GM18520 (cell line): ENCODE data around the gene DNAJC24.
A peak's percentile ranks its signal among the peaks of the same experiment; 100 is the strongest.
"Not testable (repeated sequence)": the region's sequence is repeated elsewhere in the genome, so short reads cannot be mapped to it uniquely, and the experiment has no call there.

Experiments
- ATAC-seq: cut with Tn5 transposase; IDR thresholded peaks from one replicate; pipeline ENCODE4 v1.9.1; 2021; ENCODE audit not compliant: unreplicated experiment

DNAJC24 gene, protein sequence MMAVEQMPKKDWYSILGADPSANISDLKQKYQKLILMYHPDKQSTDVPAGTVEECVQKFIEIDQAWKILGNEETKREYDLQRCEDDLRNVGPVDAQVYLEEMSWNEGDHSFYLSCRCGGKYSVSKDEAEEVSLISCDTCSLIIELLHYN

DNA sequence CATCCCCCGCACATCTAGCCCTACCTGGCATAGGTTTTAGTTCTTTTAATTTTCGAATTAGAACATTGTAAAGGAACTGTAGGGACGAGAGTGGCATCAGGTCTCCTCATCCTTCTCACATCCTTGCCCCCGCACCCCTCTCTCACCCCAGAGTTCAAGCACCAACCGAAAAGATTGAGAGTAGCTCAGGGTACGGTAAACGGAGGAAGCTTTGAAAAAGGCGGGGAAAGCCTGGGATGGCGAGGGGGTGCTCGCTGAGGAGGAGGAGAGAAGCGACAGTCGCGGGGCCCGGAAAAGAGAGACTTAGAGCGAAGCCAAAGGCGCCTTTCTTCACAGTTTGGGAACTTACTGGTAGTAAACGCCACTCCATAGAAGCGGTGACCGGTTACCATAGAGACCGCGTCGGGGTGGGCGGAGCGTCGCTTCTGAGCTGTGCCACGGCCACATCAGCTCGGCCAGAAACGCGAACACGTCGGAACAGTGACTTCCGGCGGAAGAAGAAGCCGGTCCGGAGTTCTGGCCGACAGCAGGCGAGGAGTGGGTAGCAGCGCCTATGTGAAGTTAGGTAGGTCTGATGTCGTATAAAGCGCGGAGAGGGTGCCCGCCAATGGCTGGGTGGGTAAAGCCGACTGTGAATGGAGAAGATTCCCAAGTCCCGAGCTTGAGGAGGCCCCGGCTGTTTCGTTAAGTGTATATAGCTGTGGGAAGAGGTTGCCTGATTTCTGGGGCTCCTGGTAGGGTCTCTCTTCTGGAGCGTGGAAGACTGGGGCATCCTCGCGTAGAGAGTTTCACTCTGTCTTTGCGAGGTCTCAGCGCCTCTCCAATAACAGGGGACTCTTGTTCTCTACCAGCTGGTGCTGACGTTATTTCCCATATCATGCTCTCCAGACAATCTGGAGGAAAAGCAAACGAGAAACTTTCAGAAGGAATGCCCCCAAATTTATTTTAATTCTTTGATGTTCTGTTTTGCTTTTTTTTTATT is at the start of gene DNAJC24, which contains the start of gene DCDC1:
Gene DNAJC24 (plus strand): TSS at position 513 of the 982 bp plus-strand sequence. CDS start 889 bp downstream, outside the sequence.
Gene DCDC1 (minus strand): TSS at position 392 of the 982 bp plus-strand sequence. CDS start 41,459 bp downstream, outside the sequence.
- ATAC-seq: peak; percentile 97

DNA sequence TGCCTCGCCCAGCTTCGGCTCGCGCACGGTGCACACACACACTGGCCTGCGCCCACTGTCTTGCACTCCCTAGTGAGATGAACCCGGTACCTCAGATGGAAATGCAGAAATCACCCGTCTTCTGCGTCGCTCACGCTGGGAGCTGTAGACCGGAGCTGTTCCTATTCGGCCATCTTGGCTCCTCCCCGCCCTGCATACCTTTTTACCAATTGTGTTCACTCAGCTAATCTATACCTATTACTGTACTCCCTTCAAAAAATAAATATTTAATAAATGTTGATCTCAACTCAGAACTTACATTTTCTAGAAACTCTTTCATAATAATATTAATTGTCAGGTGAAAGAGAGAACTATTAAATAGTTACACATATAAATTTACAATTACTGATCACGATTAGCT is 48.2 kb upstream of the DNAJC24 start:
- ATAC-seq: not testable (repeated sequence)

DNA sequence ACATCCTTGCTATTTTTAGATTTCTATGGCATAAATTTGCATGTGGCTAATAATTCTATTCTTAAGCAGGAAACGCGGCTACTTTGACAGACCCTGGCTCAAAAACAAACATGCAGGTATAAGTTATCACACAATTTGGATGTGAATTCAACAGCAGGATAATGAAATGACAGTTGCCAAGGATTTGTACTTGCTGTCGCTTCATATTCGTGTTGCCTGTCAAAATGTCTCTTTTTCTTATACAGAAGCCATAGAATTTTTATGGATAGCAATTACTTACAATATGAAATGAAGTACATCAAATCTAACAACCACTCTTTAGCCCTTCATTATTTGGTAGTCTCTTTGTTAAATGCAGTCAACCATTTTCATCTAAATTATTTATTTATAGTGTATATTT is 46.5 kb upstream of the DNAJC24 start:
- ATAC-seq: no peak

- no peak for ATAC-seq
Measured at GRCh38 chr11:31325160-31325559, 44.5 kb upstream of the DNAJC24 start.

- ATAC-seq: peak; percentile 72
Measured at GRCh38 chr11:31326470-31327148, 43.1 kb upstream of the DNAJC24 start.

- ATAC-seq: no peak
Measured at GRCh38 chr11:31327417-31327816, 42.2 kb upstream of the DNAJC24 start.

DNA sequence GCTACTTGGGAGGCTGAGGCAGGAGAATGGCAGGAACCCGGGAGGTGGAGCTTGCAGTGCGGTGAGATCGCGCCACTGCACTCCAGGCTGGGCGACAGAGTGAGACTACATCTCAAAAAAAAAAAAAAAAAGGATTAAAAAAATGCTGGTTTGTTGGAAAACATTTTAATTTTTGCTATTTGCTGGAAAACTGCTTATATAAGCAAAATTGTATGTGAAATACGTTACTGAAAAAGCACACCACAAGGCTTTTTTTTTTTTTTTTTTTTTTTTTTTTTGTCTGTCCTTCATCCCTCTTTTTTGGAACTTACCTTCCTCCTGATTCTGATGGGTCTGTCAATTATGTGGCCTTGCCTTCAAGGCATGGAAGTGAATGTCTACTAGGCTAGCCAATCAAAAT is 41.0 kb upstream of the DNAJC24 start:
- ATAC-seq: no peak

DNA sequence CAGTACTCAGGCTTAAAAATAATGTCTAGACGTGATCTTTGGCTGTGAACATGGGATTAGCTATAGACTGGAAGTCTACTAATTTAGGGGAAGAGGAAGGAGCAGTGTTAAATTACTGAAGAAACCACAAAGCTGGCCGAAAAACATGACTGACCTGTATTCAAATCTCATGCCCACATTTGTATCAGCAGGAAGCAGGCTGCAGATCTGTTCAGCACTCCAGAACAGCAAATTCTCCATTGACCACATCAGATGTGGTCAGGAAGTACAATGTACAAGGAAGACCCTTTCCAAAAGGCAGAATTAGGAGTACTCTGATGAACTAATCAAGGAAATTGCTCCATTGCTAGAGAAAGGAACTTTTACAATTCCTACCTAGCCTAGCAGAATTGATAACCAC is 31.9 kb upstream of the DNAJC24 start:
- no peak for ATAC-seq

- no peak for ATAC-seq
Measured at GRCh38 chr11:31340903-31341572, 28.6 kb upstream of the DNAJC24 start.

- ATAC-seq: no peak
Measured at GRCh38 chr11:31351168-31351567, 18.5 kb upstream of the DNAJC24 start.

DNA sequence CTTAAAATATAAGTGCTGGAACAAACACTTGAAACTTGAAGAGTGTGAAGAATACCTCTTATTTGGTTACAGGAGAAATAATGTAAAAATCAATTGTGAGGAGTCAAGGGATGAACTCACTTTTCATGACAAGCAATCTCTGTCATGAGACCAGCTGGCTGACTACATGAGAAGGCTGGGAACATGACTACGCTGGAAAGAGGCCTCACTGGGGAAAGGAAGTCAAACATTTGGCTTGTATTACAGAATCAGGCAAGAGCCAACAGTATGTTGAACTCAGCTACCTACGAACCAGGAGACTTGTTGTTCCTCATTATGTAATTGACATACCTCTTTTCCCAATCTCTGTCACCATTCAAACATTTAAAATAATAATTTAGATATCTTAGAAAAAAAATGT is 14.5 kb upstream of the DNAJC24 start:
- ATAC-seq: no peak

- ATAC-seq: no peak
Measured at GRCh38 chr11:31355817-31356216, 13.8 kb upstream of the DNAJC24 start.

- no peak for ATAC-seq
Measured at GRCh38 chr11:31361743-31362142, 7.9 kb upstream of the DNAJC24 start.

DNA sequence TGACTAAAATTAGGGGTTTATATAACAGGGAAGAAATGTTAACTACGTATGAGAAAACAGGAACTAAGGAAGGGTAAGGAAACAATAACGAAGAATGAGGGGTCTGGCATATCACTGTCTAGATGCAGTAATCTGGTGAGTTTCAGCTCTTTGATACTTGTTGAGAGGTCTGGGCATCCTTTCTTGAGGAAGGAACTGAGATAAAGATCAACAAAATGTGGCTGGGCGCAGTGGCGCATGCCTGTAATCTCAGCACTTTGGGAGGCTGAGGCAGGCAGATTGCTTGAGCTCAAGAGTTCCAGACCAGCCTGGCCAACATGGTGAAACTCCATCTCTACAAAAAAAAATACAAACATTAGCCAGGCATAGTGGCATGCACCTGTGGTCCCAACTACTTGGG is 2.9 kb upstream of the DNAJC24 start:
- no peak for ATAC-seq

- ATAC-seq: no peak
Measured at GRCh38 chr11:31375879-31376278, 6.2 kb downstream of the DNAJC24 start.

DNA sequence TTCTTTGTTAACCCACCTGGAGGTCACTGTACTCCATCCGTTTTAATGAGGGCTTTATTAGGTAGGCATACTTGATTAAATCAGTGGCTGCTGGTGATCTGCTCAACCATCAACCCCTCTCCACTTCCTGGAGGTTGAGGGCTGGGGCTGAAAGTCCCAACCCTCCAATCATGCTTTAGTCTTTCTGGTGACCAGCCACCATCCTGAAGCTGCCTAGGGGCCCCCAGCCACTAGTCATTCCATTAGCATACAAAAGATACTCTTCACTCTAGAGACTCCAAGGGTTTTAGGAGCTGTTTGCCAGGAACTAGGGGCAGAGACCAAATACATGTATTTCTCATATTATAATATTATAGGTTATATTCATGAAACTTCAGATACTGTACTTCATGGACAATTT is 13.5 kb downstream of the DNAJC24 start:
- no peak for ATAC-seq

DNA sequence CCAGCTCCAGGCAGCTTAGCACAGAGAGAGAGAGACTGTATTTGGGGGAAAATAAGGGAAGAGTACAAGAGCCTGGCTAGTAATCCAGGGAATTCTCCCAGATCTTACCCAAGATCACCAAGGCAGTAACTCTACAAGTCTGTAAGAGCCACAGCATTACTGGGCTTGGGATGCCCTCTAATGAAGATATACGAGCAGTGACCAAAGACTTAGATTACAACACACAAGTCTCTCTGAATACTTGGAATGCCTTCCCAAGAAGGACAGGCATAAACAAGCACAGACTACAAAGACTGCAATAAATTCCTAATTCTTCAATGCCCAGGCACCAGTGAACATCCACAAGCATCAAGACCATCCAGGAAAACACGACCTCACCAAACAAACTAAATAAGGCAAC is 17.7 kb downstream of the DNAJC24 start:
- ATAC-seq: no peak

DNA sequence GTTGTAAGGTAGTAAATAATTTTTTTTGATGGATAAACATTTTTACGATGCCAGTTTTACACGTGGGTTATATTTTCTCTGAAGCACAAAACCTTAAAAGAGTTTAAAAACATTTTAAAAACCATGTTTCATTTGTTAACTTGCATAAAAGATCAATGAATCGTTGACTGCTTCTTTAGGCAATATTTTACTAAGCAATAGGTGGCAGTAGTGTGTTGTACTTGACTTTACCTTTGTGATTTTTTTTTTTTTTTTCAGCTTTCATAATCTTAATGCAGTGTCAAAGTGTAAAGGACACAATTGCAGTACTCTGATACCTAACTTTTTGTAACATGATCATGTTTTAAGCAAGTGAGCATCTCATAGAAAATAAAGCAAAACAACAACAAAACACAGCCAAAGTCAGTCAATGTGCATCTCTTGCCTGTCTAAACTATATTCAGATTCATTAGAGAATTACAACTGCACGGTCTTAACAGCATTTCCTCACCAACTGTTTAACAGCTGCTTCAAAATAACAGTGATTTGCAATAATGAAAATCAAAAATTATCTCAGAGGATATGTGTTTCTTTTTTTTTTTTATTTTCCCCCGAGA is 27.7 kb downstream of the DNAJC24 start:
- ATAC-seq: no peak

DNA sequence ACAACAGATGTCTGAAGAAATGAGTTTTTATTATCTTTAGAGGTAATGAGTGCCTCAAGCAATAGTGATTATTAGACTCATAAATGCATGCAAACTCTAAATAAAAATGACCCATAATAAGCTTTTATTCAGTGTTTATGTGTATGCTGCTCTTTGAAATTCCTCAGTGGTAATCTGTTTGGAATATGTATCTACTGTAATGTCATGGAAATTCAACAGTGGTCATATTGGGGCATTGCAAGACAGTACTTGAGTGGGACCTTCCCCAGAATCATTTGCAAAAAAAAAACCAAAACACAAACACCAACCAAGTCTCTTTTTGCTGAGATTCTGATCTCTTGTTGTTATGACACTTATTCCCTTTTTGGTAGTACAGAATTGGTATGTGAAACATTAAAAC is 35.0 kb downstream of the DNAJC24 start:
- no peak for ATAC-seq

DNA sequence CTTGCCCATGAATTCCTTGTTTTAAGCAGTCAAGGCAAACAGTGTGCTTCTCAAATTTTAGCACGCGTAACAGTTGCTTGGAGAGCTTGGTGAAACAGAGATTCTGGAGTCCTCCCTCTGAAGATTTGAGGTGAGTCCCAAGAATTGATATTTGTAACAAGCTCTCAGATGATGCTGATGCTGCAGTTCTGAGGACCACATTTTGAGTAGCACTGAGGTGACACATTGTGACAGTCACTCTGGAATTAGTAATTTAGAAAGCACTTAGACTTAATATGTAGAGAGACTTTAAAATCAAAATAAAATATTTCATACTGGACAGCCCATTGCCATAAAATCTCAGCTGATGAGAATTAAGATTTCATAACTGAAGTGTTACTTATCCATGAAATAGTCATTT is 38.5 kb downstream of the DNAJC24 start:
- no peak for ATAC-seq

- ATAC-seq: no peak
Measured at GRCh38 chr11:31412946-31413345, 43.3 kb downstream of the DNAJC24 start.
